ENCODE measurements around the gene MAP3K21.

DNA sequence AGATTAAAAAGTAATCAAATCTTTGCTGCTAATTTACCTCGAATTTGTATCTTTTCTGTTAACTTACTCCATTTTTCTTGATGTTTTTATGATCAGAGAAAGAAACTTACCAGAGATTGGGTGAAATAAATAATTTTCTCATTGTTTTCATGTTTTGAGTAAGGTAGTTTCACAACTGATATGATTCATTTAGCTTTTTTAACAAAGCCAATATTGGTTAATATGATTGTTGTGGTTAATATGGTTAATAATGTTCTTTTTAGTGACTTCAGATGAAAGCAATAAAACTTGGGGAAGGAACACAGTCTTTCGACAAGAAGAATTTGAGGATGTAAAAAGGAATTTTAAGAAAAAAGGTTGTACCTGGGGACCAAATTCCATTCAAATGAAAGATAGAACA is 48.1 kb downstream of the MAP3K21 start:
- TF ChIP-seq, protein P1, sequence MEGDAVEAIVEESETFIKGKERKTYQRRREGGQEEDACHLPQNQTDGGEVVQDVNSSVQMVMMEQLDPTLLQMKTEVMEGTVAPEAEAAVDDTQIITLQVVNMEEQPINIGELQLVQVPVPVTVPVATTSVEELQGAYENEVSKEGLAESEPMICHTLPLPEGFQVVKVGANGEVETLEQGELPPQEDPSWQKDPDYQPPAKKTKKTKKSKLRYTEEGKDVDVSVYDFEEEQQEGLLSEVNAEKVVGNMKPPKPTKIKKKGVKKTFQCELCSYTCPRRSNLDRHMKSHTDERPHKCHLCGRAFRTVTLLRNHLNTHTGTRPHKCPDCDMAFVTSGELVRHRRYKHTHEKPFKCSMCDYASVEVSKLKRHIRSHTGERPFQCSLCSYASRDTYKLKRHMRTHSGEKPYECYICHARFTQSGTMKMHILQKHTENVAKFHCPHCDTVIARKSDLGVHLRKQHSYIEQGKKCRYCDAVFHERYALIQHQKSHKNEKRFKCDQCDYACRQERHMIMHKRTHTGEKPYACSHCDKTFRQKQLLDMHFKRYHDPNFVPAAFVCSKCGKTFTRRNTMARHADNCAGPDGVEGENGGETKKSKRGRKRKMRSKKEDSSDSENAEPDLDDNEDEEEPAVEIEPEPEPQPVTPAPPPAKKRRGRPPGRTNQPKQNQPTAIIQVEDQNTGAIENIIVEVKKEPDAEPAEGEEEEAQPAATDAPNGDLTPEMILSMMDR (IDR thresholded peaks at IDR 0.05): no peak
- TF ChIP-seq EZH2phosphoT487 (IDR thresholded peaks at IDR 0.05): no peak
- no peak for TF ChIP-seq EZH2 (IDR thresholded peaks at IDR 0.05)
